OCI-LY1 (cell line): ENCODE results near the gene TACC3.

Experiments
- H2AFZ ChIP-seq: fragments of 200-600 bp; sonication (generic), shearing (Covaris generic); 2 replicates; pipeline ENCODE4 v1.6.0; 2014; ENCODE audit warnings: antibody characterized with exemption, mild to moderate bottlenecking, low read length
- H3F3A ChIP-seq: fragments of 200-600 bp; sonication (generic), shearing (Covaris generic); 2 replicates; pipeline ENCODE4 v1.6.0; 2014; ENCODE audit warnings: mild to moderate bottlenecking, antibody characterized with exemption, low read length, moderate library complexity; ENCODE audit not compliant: insufficient read depth
- H3K27ac ChIP-seq: fragments of 200-600 bp; sonication (generic); 2 replicates; pipeline ENCODE4 v1.5.1; 2014; ENCODE audit warnings: low read length, mixed run types, mild to moderate bottlenecking, low read depth; ENCODE audit not compliant: poor library complexity, severe bottlenecking
- H3K27me3 ChIP-seq: fragments of 200-600 bp; sonication (generic); 2 replicates; pipeline ENCODE4 v1.6.0; 2014; ENCODE audit warnings: antibody characterized with exemption, mild to moderate bottlenecking, low read length, moderate library complexity; ENCODE audit not compliant: insufficient read depth
- H3K36me3 ChIP-seq: fragments of 200-600 bp; sonication (generic); 2 replicates; pipeline ENCODE4 v1.6.1; 2014; ENCODE audit warnings: mild to moderate bottlenecking, antibody characterized with exemption, low read length, moderate library complexity, mixed read lengths; ENCODE audit not compliant: insufficient read depth
- H3K4me1 ChIP-seq: fragments of 200-600 bp; sonication (generic); 2 replicates; pipeline ENCODE4 v1.5.1; 2014; ENCODE audit warnings: mild to moderate bottlenecking, low read length, moderate library complexity; ENCODE audit not compliant: insufficient read depth, severe bottlenecking
- H3K4me2 ChIP-seq: fragments of 200-600 bp; sonication (generic), shearing (Covaris generic); 2 replicates; pipeline ENCODE4 v1.6.1; 2014; ENCODE audit warnings: low read length
- H3K4me3 ChIP-seq: fragments of 200-600 bp; sonication (generic); 2 replicates; pipeline ENCODE4 v1.5.1; 2014; ENCODE audit warnings: low read length, low read depth, mild to moderate bottlenecking, mixed read lengths; ENCODE audit not compliant: poor library complexity, severe bottlenecking
- H3K79me2 ChIP-seq: fragments of 200-600 bp; shearing (Covaris generic); 2 replicates; pipeline ENCODE4 v1.6.1; 2016; ENCODE audit warnings: mixed run types, low read length, mixed read lengths; ENCODE audit not compliant: insufficient read depth
- H3K9ac ChIP-seq: fragments of 200-600 bp; sonication (generic), shearing (Covaris generic); 2 replicates; pipeline ENCODE4 v1.6.1; 2014; ENCODE audit warnings: mild to moderate bottlenecking, low read length, mixed read lengths
- H3K9me2 ChIP-seq: fragments of 200-600 bp; sonication (generic), shearing (Covaris generic); 2 replicates; pipeline ENCODE4 v1.6.1; 2014; ENCODE audit warnings: low read depth, mild to moderate bottlenecking, low read length, mixed read lengths
- H3K9me3 ChIP-seq: fragments of 200-600 bp; shearing (Covaris generic); 2 replicates; pipeline ENCODE4 v1.6.1; 2014; ENCODE audit warnings: low read length, mixed read lengths
- H4K20me1 ChIP-seq: fragments of 200-600 bp; sonication (generic), shearing (Covaris generic); 2 replicates; pipeline ENCODE4 v1.6.0; 2016; ENCODE audit warnings: mild to moderate bottlenecking, low read length; ENCODE audit not compliant: insufficient read depth
- CTCF ChIP-seq: fragments of 200-600 bp; sonication (generic), shearing (Covaris generic); IDR thresholded peaks from 2 replicates; pipeline ENCODE4 v1.5.1; 2017; ENCODE audit warnings: mild to moderate bottlenecking, antibody characterized with exemption, low read length, moderate library complexity, mixed read lengths
- EZH2 ChIP-seq: fragments of 200-600 bp; sonication (generic), shearing (Covaris generic); IDR thresholded peaks from 2 replicates; pipeline ENCODE4 v1.8.0; 2017; ENCODE audit warnings: borderline replicate concordance, mixed run types, mild to moderate bottlenecking, antibody characterized with exemption, low read length, moderate library complexity, mixed read lengths

TACC3 gene

GRCh38 chr4:1727117-1728031, 6.1 kb downstream of the TACC3 start:
- Histone ChIP-seq H3K36me3 (peaks cover 84% of the 10 kb centered on the region), H3K79me2 (peaks cover 3% of the 10 kb centered on the region; the same call in 1 of the 2 replicates), H3K4me2 (no peak overlapping the region), H3K4me1 (peaks cover 37% of the 10 kb centered on the region), H3K4me3 (no peak overlapping the region), H4K20me1 (no peaks in the 10 kb centered on the region), H3K27ac (no peak overlapping the region), H3F3A (no peaks in the 10 kb centered on the region; the same call in 1 of the 2 replicates), H2AFZ (no peak overlapping the region), H3K9me2 (no peaks in the 10 kb centered on the region), H3K27me3 (no peaks in the 10 kb centered on the region), H3K9me3 (no peaks in the 10 kb centered on the region), H3K9ac (no peak overlapping the region)
- no peak for TF ChIP-seq CTCF
- no peak for TF ChIP-seq EZH2

GRCh38 chr4:1728061-1728980, 7.0 kb downstream of the TACC3 start:
- no peak overlapping the region for H3K9ac ChIP-seq
- H3K79me2 ChIP-seq, result no peaks in the 10 kb centered on the region
- no peaks in the 10 kb centered on the region for H4K20me1 ChIP-seq
- no peak overlapping the region for H2AFZ ChIP-seq
- peaks cover 31% of the 10 kb centered on the region for H3K4me1 ChIP-seq
- H3K9me2 ChIP-seq, result no peaks in the 10 kb centered on the region
- peaks cover 93% of the 10 kb centered on the region for H3K36me3 ChIP-seq
- no peaks in the 10 kb centered on the region; the same call in 1 of the 2 replicates for H3F3A ChIP-seq
- TF ChIP-seq CTCF (no peak), EZH2 (no peak)
- H3K4me2 ChIP-seq, result no peak overlapping the region
- no peaks in the 10 kb centered on the region for H3K27me3 ChIP-seq
- no peak overlapping the region for H3K27ac ChIP-seq
- H3K4me3 ChIP-seq, result no peak overlapping the region
- H3K9me3 ChIP-seq, result no peaks in the 10 kb centered on the region

- Histone ChIP-seq H3K4me1 (peaks cover 8% of the 10 kb centered on the region), H3K36me3 (peaks cover 97% of the 10 kb centered on the region), H3K9me2 (no peaks in the 10 kb centered on the region), H3K9ac (no peak overlapping the region), H3K9me3 (no peaks in the 10 kb centered on the region), H3K27me3 (no peaks in the 10 kb centered on the region), H3K4me3 (no peak overlapping the region), H3F3A (no peaks in the 10 kb centered on the region), H3K79me2 (no peaks in the 10 kb centered on the region), H3K27ac (no peak overlapping the region), H3K4me2 (no peak overlapping the region), H2AFZ (no peak overlapping the region), H4K20me1 (no peaks in the 10 kb centered on the region)
- no peak for TF ChIP-seq CTCF
- no peak for TF ChIP-seq EZH2
Observed at GRCh38 chr4:1730532-1731135, 9.3 kb downstream of the TACC3 start.
